Measurements from ENCODE around the gene CENPC.
"Not testable (repeated sequence)": the region's sequence is repeated elsewhere in the genome, so short reads cannot be mapped to it uniquely, and the experiment has no call there.

CENPC gene

DNA sequence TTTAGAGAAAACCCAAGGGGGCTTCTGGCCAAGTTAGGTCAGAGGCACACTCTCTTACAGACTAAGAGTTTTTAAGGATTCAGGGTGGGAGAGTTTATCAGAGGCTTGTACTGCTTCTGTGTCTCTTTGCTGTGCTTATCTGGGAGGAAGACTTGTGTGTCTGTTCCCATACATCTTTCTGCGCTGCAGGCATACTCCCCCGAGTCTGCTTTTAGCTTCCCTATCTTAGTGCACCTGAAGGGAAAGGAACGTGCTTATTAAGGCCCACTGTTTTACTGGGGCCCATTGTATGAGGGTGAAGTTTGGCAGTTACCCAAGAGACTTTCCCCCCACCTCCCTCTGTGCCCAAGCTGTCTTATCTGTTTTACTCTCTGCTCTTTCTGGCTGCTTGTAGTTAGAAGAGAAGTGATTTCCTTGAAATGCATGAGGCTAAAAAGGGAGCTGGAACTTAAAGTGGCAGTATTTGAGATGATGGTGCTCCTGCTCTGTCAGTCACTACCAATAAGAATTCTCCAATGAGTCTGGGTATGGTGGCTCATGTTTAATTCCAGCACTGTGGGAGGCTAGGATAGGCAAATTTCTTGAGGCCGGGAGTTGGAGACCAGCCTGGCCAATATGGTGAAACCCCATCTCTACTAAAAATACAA lies 7.0 kb upstream of the CENPC start:
- DNase-seq (ENCODE audit: low spot score): not testable (repeated sequence)

DNA sequence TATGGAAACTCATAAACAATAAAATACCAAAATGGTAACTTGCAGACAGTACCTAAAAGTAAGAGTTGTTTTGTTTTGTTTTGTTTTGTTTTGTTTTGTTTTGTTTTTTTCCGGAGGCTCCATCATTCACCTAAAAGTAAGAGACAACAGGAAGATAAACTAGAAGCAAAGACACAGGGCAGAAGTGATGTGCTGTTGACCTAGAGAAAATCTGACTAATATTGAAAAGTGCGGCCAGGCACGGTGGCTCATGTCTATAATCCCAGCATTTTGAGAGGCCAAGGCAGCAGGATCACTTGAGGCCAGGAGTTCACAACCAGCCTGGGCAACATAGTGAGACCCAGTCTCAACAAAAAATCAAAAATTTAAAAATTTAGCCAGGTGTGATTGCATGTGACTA lies 5.6 kb upstream of the CENPC start:
- DNase-seq (ENCODE audit: low spot score): no peak

DNA sequence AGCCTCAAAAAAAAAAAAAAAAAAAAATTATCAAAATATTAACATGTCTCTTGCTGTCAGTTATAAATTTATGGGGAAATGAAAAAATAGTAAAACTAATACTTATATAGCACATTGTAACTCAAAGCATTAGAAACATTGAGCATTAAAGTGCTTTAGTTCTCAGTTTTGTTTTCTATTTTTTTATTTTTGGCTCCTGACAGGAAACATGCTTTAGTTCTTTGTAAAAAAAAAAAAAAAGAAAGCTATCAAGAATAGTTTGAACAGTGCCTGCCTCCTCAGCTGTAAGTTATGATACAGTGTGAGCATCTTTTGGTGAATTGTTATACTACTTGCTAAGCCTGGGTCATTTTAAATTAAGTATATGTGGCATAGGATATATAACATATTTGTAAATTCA lies 5.1 kb upstream of the CENPC start:
- no peak for DNase-seq (ENCODE audit: low spot score)

DNA sequence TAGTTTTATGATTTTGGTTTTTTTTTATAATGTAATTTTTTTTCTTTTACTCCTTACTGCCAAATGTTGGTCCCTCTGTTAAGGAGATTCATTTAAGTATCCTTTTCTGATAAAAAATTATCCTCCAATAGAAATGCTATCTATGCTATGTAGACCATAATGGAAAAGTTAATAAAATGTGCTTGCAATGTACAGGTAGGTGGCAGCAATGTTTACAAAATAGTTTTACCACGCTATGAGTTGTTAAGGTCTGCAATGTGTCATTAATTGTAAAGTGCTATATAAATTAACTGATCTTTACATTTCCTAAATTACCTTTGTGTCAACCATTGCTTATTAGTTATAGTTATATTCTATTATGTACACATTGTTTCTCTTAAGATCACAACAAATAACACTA lies 3.8 kb upstream of the CENPC start:
- peak; percentile 47 for DNase-seq (ENCODE audit: low spot score)

DNA sequence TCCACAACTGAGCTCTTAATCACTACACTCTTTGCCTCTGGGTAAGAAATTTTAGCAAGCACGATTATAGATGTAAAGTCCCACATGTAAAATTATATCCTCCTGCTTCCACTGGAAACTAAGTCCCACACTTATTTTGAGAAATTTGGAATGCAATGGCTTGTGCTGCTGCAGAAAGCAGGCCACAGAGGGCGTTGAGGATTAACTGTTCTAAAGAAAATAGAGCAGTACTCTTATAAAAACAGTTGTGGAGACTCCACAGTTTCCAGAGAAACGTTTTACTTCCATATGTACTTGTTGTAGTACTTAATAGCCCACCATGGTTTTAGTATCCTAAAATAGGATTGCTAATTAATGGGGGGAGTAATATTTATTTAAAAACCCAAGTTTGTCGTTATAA lies 1.7 kb upstream of the CENPC start:
- DNase-seq (ENCODE audit: low spot score): no peak

DNA sequence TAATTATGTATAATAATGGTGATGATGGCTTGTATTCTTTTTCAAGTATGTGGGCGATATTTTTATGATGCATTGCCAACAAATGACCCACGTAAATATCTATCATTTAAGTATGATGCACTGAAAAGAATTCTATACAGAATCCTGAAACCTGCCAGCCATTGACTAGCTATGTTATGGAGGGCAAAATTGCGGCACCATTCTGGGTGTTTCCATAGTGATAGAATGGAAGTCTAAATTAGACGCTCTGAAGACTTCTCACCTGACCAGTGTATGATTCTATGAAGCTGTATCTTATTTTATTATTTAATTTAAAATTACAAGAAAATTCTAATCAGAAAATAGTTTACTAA lies 677 bp upstream of the CENPC start:
- DNase-seq (ENCODE audit: low spot score): no peak

DNA sequence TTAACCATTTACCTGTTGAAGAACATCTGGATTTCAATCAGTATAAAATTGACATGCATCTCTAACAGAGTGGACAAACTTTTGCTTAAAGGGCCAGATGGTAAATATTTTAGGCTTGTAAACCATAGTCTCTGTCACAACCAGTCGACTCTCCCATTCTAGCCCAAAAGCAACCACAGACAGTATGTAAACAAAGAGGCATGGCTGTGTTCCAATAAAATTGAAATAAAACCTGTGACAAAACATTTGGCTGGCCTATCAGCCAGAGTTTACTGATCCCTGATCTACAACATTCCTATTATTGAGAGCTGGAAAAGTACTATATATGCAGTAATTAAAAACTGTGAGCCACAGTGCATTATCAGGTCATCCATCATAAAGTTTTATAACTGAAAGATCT lies 3.2 kb downstream of the CENPC start:
- DNase-seq (ENCODE audit: low spot score): no peak

DNA sequence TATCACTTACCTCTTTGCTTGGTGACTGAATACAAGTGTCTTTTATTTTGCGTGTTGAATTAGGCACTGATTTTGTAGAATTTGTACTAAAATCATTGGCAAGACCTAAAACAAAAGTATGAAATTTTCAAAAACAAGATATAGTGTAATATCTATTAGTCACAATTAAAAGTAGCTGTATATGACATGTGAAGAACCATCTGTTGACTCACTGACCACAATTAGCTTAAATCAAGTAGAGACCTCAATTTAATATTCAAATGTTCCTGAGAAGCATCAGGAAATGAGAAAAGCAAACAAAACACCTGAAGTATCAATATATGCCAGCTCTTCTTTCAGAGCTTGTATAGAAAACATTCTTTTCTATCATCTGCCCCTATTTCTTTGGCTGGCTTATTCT lies 5.5 kb downstream of the CENPC start:
- no peak for DNase-seq (ENCODE audit: low spot score)

DNA sequence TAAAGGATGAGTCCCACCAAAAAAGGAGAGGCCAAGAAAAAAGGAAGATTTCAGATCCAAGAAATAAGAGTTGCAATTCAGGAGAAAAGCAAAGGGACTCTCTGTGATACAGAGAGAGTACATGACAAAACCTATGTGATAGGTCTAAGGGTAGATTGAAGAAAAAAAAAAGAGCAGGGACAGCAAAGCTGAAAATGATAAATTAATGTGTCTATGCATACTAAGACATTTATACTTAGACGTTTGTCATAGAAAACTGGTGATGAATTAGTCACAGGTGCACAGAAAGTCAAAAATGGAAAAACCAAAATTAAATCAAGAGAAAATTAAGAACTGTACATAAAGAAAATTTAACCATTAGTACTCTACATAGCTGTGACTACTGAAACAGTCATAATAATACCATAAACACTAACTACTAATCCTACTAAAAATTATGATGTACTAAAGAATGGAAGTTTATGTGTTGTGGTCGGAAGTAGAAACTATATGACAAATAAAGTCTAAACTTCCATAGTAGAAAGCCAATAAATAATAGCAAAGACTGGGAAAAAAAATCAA lies 9.9 kb downstream of the CENPC start:
- no peak for DNase-seq (ENCODE audit: low spot score)

DNA sequence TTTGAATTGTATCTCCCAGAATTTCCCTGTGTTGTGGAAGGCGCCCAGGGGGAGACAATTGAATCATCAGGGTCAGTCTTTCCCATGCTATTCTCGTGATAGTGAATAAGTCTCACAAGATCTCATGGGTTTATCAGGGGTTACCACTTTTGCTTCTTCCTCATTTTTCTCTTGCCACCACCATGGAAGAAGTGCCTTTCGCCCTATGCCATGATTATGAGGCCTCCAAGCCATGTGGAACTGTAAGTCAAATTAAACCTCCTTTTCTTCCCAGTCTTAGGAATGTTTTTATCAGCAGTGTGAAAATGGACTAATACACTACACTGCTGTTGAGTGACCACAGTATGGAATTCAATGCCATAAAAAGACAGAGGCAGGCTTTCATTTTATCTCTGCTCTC lies 12.2 kb downstream of the CENPC start:
- no peak for DNase-seq (ENCODE audit: low spot score)

DNA sequence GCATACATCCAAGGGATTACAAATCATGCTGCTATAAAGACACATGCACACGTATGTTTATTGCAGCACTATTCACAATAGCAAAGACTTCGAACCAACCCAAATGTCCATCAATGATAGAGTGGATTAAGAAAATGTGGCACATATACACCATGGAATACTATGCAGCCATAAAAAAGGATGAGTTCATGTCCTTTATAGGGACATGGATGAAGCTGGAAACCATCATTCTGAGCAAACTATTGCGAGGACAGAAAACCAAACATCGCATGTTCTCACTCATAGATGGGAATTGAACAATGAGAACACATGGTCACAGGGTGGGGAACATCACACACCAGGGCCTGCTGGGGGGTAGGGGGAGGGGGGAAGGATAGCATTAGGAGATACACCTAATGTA lies 12.9 kb downstream of the CENPC start:
- DNase-seq (ENCODE audit: low spot score): not testable (repeated sequence)

DNA sequence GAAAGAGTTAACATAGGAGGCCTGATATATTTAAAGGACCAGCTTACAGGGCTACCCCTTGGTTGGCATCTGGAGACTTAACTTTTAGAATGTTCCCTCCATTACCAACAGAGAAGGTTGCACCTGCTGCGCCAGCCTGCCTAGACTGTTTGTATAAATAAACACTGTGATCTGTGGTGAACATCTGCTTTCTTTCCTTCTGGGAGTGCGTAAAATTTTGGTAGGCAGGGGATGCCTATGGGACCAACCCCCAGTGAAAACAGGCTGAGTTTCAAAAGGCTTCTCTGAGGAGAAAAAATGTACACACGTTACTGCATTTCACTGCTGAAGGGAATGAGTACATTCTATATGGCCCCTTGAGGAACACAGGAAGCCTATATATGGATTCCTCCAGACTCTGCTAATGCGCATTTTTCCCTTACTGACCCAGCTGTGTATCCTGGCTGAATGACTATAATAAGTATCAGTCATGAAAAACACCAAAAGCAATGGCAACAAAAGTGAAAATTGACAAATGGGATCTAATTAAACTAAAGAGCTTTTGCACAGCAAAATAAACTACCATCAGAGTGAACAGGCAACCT lies 13.8 kb downstream of the CENPC start:
- DNase-seq (ENCODE audit: low spot score): no peak

DNA sequence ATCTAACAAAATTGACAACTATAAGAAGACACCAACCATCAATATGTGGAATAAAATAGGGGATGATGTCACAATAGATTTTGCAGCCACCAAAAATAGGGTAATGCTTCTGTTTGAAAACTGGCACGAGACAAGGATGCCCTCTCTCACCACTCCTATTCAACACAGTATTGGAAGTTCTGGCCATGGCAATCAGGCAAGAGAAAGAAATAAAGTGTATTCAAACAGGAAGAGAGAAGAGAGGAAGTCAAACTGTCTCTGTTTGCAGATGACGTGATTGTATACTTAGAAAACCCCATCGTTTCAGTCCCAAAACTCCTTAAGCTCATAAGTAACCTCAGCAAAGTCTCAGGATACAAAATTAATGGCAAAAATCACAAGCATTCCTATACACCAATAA lies 21.2 kb downstream of the CENPC start:
- DNase-seq (ENCODE audit: low spot score): not testable (repeated sequence)

DNA sequence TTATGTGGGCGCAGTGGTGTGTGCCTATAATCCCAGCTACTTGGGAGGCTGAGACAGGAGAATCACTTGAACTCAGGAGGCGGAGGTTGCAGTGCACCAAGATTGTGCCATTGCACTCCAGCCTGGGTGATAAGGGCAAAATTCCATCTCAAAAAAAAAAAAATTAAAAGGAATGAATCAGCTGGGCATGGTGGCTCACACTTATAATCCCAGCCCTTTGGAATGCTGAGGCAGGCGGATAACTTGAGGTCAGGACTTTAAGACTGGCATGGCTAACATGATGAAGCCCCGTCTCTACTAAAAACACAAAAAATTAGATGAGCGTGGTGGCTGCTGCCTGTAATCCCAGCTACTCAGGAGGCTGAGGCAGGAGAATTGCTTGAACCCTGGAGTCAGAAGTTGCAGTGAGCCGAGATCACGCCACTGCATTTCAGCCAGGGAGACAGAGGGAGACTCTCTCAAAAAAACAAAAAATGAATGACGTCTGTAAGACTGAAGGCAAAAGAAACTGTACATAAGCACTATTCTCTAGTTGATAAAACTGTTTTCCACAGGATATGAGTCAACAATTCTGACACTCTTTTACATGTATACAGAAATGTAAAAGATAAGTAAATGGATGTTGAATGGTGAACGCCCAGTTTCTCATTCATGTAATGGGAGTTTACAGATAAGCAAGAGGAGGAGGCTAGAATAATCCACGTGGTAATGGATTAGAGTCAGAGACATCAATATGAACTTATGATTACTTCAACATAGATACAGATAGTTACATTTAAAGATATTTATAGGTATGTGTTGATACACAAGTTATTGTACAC lies 22.2 kb downstream of the CENPC start:
- no peak for DNase-seq (ENCODE audit: low spot score)

DNA sequence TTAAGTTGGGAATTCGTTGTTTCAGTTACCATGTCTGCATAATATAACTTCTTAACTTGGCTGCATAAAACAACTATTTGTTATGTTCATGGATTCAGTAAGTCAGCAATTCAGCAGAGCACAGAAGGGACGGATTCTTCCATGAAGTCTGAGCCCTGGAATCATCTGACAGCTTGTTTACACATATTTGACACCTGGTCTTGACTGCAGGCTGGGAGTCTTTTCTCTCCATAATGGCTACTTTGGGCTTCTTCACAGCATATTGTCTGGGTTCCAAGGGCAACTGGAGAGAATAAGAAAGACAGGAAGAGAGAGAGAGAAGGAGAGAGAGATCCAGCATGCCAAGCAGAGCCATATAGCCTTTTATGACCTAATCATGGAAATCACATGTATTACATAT lies 23.1 kb downstream of the CENPC start:
- no peak for DNase-seq (ENCODE audit: low spot score)

DNA sequence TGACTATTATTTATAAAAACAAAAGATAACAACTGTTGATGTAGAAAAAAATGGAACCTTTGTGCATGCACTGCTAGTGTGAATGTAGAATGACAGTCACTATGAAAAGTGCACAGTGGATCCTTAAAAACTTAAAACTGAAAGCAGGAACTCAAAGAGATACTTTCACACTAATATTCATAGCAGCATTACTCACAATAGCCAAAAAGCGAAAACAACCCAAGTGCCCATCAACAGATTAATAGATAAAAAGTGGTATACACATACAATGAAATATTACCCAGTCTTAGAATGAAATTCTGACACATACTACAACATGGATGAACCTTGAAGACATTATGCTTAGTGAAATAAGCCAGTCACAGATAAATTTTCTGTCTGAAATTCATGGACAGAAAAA lies 23.8 kb downstream of the CENPC start:
- no peak for DNase-seq (ENCODE audit: low spot score)

DNA sequence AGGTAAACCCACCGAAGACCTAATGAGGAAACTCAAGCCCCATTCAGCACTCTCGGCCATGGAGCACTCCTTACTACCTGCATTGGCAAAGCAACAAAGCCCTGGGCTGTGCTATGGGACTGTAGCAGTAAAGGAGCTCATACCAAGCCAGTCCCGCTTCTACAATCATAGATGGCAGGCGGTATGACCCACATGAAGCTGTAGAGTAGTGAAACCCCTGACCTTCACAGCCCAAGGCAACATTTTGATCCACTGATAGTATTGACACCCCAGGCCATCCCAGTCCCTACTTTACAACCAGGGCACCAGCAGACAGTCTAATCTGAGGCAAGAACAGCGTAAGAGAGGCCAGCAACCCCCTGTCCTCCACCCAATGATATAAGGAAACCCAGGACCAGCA lies 25.2 kb downstream of the CENPC start:
- DNase-seq (ENCODE audit: low spot score): no peak

DNA sequence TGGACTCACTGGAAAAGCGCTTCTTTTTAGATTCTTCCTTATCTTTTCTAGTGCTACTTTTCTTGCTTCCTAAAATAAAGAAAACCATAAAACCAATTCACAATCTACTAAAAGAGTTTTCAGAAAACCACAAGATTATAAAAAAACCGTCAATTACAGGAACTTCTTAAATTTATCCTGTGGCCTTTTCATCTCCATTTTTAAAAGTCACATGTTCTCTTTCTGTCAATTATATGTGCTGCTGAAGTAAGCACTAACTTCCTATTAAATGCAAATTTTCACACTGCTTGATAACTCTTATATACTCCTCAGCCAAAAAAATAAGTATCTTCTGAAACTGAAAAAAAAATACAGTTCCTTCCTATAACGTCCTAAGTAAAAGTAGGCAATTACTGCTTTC lies 32.8 kb downstream of the CENPC start:
- DNase-seq (ENCODE audit: low spot score): no peak

DNA sequence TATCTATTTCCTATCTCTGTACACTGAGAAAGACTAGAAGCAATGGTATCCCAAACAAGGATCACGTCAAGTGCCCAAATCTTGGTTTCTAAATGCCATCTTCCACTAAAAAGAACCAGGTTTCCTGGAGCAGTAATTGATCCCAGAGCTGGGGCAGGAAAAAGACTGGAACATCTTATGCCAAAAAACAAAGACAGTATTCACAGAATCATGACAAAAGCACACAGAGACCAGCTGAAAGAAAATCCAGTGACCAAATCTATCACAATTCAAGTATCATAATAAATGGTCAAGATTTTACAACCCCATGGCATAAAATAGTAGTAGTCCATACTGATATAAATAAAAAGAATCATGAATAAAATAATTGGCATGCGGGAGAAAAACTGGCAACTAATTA lies 44.9 kb downstream of the CENPC start:
- DNase-seq (ENCODE audit: low spot score): no peak

DNA sequence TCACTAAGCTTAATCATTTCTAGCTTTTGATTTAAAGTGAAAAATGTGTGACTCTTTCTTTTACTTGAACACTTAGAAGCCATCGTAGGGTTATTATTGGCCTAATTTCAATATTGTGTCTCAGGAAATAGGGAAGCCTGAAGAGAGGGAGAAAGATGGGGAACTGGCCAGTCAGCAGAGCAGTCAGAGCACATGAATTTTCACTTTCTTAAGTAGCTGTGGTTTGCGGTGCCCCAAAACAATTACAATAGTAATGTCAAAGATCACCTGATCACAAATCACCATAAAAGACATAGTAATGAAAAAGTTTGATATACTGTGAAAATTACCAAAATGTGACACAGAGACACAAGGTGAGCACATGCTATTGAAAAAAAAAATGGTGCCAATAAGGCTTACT lies 45.5 kb downstream of the CENPC start:
- no peak for DNase-seq (ENCODE audit: low spot score)

DNA sequence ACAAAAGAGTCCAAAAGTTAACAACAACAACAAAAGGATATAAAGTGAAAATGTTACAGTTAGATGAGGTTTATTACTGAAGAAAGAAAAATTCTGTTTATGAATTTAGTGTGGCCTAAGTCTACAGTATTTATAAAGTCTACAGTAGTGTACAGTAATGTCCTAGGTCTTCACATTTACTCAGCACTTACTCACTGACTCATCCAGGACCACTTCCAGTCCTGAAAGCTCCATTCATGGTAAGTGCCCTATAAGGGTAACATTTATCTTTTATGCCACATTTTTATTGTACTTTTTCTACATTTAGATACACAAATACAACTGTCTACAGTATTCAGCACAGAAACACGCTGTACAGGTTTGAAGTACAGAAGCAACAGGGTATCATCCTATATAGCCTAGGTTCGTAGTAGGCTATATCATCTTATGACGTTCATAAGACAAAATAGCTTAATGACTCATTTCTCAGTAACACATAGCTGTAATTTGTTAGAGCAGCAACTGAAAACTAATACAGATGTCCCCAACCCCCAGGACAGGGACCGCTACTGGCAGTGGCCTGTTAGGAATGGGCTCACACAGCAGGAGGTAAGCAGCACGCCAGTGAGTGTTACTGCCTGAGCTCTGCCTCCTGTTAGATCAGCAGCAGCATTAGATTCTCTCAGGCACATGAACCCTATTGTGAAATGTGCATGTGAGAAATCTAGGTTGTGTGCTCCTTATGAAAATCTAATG lies 61.3 kb downstream of the CENPC start:
- DNase-seq (ENCODE audit: low spot score): no peak

DNA sequence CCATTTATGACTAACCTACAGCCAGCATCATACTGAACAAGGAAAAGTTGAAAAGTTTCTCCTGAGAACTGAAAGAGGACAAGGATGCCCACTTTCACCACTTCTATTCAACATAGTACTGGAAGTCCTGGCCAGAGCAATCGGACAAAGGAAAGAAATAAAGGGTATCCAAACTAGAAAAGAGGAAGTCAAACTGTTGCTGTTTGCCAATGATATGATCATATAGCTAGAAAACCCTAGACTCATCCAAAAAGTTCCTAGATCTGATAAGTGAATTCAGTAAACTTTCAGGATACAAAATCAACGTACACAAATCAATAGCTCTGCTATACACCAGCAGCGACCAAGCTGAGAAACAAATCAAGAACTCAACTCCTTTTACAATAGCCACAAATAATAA lies 64.5 kb downstream of the CENPC start:
- no peak for DNase-seq (ENCODE audit: low spot score)

DNA sequence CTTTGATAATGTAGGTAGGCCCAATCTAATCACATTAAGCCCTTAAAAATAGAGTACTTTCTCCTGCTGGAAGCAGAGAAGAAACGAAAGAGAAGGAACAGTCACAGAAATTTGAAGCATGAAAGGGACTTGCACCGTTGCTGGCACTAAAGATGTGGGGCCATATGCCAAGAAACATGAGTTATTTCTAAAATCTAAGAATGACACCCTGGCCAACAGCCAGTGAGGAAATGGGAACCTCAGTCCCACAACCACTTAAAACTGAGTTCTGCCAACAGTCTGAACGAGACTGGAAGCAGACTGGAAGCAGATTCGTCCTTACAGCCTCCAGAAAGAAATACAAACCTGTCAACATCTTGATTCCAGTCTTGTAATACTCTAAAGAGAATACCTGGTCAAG lies 70.1 kb downstream of the CENPC start:
- DNase-seq (ENCODE audit: low spot score): no peak

All from SW480 (cell line).